DMS 273 (cell line): ENCODE results near the gene RNPEPL1.
"Not testable (repeated sequence)": the region's sequence is repeated elsewhere in the genome, so short reads cannot be mapped to it uniquely, and the experiment has no call there.

Experiments
- DNase-seq: peaks from one replicate; lab custom pipeline; 2025; ENCODE audit not compliant: unreplicated experiment; lab: John Stamatoyannopoulos, UW

The RNPEPL1 gene

GRCh38 chr2:240567872-240568677 lies at the start of gene RNPEPL1:
TSS of gene RNPEPL1 (plus strand) at chr2:240568484. CDS start at chr2:240568587, 103 bp downstream.
- peak; percentile 83 for DNase-seq

- DNase-seq, result no peak
Observed at GRCh38 chr2:240518981-240519380, 49.3 kb upstream of the RNPEPL1 start.

GRCh38 chr2:240519396-240520129 lies 48.7 kb upstream of the RNPEPL1 start:
- DNase-seq, result no peak

- DNase-seq, result no peak
Observed at GRCh38 chr2:240520130-240520973, 47.9 kb upstream of the RNPEPL1 start.

GRCh38 chr2:240520974-240521350 lies 47.3 kb upstream of the RNPEPL1 start:
- DNase-seq, result no peak

- not testable (repeated sequence) for DNase-seq
Observed at GRCh38 chr2:240521885-240522284, 46.4 kb upstream of the RNPEPL1 start.

- DNase-seq, result no peak
Observed at GRCh38 chr2:240522406-240522805, 45.9 kb upstream of the RNPEPL1 start.

GRCh38 chr2:240523451-240524281 lies 44.6 kb upstream of the RNPEPL1 start:
- no peak for DNase-seq

- no peak for DNase-seq
Observed at GRCh38 chr2:240524963-240525718, 43.1 kb upstream of the RNPEPL1 start.

- DNase-seq, result no peak
Observed at GRCh38 chr2:240525802-240526201, 42.5 kb upstream of the RNPEPL1 start.

- DNase-seq, result no peak
Observed at GRCh38 chr2:240526521-240526920, 41.8 kb upstream of the RNPEPL1 start.

- DNase-seq, result no peak
Observed at GRCh38 chr2:240527153-240527750, 41.0 kb upstream of the RNPEPL1 start.

GRCh38 chr2:240528406-240529040 lies 39.8 kb upstream of the RNPEPL1 start:
- no peak for DNase-seq

GRCh38 chr2:240529344-240529999 lies 38.8 kb upstream of the RNPEPL1 start:
- DNase-seq, result no peak

- DNase-seq, result no peak
Observed at GRCh38 chr2:240530181-240530580, 38.1 kb upstream of the RNPEPL1 start.

GRCh38 chr2:240531038-240531437 lies 37.2 kb upstream of the RNPEPL1 start:
- no peak for DNase-seq

GRCh38 chr2:240532031-240532775 lies 36.1 kb upstream of the RNPEPL1 start:
- no peak for DNase-seq
